Upper lobe of right lung (tissue), 1 donor: Measurements from ENCODE around the gene COL1A1. TPM values are rescaled to one million over a fixed set of nuclear protein-coding genes. Genes with fewer than 3 reads are reported as not detected.

Experiments used
- ATAC-seq: fragments of 200-7000 bp; cut with Tn5 transposase; one replicate; pipeline ENCODE4 v1.9.1; 2020; ENCODE audit warnings: mild to moderate bottlenecking, moderate library complexity
- DNase-seq: peaks from one replicate; pipeline ENCODE4 v3.0.0-alpha.2; 2020
- H3K27ac ChIP-seq: fragments of 200-600 bp; one replicate; pipeline ENCODE4 v1.8.0; 2022
- H3K27me3 ChIP-seq: fragments of 200-600 bp; one replicate; pipeline ENCODE4 v1.8.0; 2022; ENCODE audit warnings: mild to moderate bottlenecking
- H3K36me3 ChIP-seq: fragments of 200-600 bp; one replicate; pipeline ENCODE4 v1.8.0; 2022
- H3K4me1 ChIP-seq: fragments of 200-600 bp; one replicate; pipeline ENCODE4 v1.8.0; 2022
- H3K4me3 ChIP-seq: fragments of 200-600 bp; one replicate; pipeline ENCODE4 v1.8.0; 2022; ENCODE audit warnings: mild to moderate bottlenecking
- H3K9me3 ChIP-seq: fragments of 200-600 bp; one replicate; pipeline ENCODE4 v1.8.0; 2022
- intact Hi-C: fragments of 100-400 bp; cut with DNase I; formaldehyde crosslinking; loops from one replicate; pipeline ENCODE4 v1.11.0; 2022
- total RNA-seq: library from RNA; stranded (reverse); fragmentation: NEBNext Ultra II Directional; extraction: Animal tissue kit (Norgen Biotek cat#: 25700); gene quantifications from one replicate; pipeline ENCODE4 v1.2.1, GENCODE V29; 2021
- TF ChIP-seq, protein P1 (sequence below): fragments of 200-600 bp; IDR thresholded peaks from one replicate; pipeline ENCODE4 v1.8.0; 2022; ENCODE audit warnings: antibody characterized with exemption
- donor health status: DM: no; HTN: yes; CAD: no; lungs with severe emphysema.

Gene COL1A1
- total RNA-seq, 1 donor from 2014 or later, result 154 TPM

DNA sequence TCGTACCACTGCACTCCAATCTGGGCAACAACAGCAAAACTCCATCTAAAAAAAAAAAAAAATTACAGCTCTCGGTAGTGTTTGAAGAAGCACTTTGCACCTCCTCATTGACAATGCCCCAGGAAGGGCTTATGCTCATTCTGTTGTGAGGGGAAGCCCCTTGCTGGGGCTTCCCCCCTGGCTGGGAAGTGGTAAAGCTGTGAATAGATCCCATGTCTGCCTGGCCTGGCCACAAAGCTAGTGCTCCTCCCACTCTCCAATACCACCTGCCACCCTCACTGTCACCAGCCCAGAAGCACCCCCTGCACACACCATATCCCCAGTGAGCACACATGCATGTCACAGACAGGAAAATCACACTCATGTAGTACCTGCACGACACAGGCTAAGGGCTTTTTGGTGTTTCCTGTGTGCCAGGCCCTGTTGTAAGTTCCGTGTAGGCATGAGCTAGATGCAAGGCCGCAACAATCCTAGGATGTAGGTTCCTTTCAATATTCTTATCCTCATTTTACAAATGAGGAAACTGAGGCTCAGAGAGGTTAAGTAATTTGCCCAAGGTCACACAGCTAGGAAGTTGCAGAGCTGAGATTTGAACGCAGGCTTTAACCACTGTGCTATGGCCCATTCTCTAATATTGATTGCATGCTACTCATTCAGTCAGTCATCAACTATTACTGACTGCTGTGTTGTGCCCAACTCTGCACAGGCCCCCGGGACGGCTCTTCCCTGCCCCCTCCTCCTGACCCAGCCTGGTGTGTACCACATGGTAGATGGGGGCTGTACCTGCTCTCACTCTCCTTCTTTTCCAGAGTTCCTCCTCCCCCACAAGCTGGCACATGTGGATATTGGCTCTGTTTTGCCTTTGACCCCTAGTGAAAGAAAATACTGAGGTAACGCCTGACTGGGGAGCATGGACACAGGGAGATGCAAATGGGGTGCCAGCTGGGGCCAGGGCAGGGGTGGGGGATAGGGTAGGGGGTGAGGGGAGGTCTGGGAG, 11.9 kb upstream of the COL1A1 start:
- intact Hi-C loops, result no loop called here
- Histone ChIP-seq H3K4me3 (no peak overlapping the region), H3K36me3 (no peaks in the 10 kb centered on the region), H3K27ac (no peak overlapping the region), H3K9me3 (no peaks in the 10 kb centered on the region), H3K4me1 (peaks cover 36% of the 10 kb centered on the region), H3K27me3 (no peaks in the 10 kb centered on the region)
- TF ChIP-seq, protein P1, sequence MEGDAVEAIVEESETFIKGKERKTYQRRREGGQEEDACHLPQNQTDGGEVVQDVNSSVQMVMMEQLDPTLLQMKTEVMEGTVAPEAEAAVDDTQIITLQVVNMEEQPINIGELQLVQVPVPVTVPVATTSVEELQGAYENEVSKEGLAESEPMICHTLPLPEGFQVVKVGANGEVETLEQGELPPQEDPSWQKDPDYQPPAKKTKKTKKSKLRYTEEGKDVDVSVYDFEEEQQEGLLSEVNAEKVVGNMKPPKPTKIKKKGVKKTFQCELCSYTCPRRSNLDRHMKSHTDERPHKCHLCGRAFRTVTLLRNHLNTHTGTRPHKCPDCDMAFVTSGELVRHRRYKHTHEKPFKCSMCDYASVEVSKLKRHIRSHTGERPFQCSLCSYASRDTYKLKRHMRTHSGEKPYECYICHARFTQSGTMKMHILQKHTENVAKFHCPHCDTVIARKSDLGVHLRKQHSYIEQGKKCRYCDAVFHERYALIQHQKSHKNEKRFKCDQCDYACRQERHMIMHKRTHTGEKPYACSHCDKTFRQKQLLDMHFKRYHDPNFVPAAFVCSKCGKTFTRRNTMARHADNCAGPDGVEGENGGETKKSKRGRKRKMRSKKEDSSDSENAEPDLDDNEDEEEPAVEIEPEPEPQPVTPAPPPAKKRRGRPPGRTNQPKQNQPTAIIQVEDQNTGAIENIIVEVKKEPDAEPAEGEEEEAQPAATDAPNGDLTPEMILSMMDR, result no peak
- no peak for DNase-seq
- ATAC-seq, result no peak

DNA sequence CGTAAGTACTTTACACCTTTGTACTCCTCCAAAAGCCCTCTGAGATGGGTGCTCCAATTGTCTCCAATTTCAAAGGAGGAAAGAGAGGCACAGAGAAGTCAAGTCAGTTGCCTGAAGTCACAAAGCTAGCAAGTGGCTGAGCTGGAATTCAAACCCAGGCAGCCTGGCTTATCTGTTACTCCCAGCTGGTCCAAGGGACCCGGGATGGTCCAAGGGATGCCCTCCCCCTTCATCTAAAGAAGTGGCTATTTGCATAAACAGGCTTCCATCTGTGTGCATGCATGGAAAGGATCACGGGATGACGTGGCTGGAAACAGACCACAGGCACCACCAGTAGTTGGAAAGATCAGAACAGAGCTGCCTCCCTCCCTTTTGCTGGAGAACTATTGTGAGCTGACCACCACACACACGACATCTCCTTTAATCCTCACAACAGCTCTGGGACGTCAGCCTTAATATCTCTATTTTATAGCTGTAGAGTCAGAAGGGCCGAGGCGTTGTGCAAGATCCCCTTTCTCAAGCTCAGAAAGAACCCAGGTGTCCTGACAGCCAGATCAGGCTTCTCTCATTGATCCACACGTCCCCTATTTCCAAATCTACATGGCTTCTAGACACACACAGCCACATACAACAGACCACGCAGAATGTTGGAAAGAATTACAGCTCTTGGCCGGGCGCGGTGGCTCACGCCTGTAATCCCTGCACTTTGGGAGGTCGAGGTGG, 10.9 kb upstream of the COL1A1 start:
- ATAC-seq (no peak), DNase-seq (no peak)
- peaks cover 26% of the 10 kb centered on the region for H3K4me1 ChIP-seq
- no peaks in the 10 kb centered on the region for H3K9me3 ChIP-seq
- no peaks in the 10 kb centered on the region for H3K36me3 ChIP-seq
- H3K27me3 ChIP-seq, result no peaks in the 10 kb centered on the region
- TF ChIP-seq, protein P1, result no peak
- intact Hi-C loops, result no loop called here
- no peak overlapping the region for H3K27ac ChIP-seq
- no peak overlapping the region for H3K4me3 ChIP-seq

DNA sequence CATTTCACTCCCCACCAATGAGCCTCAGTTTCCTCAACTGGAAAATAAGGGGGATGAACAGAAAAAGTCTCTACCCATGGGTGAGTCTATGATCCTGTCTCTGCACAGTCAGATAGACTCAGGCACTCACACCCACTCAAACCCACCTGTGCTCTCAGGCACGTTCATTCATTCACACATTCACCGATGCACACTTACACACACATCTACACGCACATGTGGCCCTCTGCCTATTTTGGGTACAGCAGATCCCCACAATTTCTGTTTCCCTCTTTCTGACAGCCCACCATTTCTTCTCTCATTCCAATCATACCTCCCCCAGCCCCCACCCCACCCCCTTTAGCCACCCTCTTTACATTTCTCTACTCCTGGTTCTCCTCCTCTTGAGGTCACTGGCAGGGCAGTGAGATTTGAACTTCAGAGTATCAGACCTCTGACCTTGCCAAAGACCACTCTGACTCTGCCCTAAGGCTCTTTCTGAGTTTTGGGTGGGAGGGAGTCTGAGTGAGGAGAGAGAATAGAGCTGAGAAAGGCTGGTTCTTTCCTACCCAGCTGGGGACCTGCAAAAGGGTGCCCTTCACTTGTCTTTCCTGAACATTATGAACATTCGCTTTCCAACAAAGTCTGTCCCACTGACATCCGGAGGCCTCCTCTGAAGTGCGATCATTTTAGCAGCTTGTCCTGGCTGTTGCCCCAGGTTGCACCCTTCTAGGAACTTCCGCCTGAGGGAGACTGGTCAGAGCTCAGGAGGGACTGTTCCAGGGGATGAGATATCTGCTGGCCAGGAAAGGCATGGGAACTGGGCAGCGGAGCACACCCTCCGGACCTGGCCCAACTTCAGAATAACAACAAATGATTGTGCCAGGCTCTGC, 10.1 kb upstream of the COL1A1 start:
- intact Hi-C loops, result no loop called here
- Histone ChIP-seq H3K4me3 (no peak overlapping the region), H3K27me3 (no peaks in the 10 kb centered on the region), H3K27ac (peak overlapping the region; percentile 83), H3K4me1 (peaks cover 28% of the 10 kb centered on the region), H3K36me3 (no peaks in the 10 kb centered on the region), H3K9me3 (no peaks in the 10 kb centered on the region)
- no peak for DNase-seq
- TF ChIP-seq, protein P1, result no peak
- ATAC-seq, result no peak

DNA sequence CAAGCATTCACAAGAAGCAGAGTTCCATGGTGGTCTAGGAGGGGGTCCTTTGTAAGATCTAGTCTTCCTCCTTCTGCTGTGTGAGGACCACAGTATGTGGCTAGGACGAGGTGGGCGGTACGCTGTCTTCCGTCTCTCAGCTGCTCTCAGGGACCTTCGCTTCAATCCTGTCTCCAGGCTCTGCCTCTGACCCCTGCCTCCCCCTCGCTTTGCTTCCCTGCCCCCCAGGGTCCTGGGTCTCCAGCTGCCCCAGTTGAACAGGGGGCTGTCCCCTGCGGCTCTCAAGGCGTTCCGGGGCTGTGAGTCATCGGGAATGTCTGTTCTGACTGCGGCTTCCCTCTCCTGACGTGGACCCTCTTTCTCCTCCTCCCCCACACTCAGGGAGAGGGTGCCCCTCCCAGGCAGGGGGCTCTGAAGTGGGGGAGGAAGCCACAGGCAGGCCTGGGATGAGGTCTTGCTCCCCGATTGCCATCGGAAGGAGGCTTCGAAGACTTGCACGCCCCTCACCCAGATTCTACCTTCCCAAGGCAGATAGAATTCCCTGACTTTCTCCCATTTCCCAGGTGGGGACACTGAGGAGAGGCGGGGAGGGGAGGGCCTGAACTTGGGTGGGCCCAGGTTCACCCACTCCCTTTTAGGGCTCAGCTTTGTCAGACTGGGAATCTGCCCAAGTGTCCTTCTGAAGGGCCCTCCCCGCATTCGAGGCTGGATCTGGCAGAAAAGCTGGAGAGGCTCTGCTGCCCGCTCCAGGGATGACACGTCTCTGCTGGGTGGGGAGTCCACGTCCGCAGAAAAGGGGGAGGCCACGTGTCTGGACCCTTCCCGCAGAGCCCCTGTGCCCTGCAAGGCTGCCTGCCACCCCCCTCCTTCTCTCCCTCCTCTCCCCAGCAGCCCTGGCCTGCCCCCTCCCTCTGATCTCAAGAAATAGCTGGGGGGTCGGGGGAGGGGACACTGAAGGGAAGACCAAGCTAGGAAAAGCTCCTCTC, 9.1 kb upstream of the COL1A1 start:
- TF ChIP-seq, protein P1, result no peak
- peak; percentile 50 for ATAC-seq
- peak overlapping the region; percentile 83 for H3K27ac ChIP-seq
- H3K4me3 ChIP-seq, result no peak overlapping the region
- H3K4me1 ChIP-seq, result peaks cover 28% of the 10 kb centered on the region
- no peaks in the 10 kb centered on the region for H3K9me3 ChIP-seq
- H3K36me3 ChIP-seq, result no peaks in the 10 kb centered on the region
- intact Hi-C loops, result no loop called here
- no peak for DNase-seq
- H3K27me3 ChIP-seq, result no peaks in the 10 kb centered on the region
